MM.1S (cell line): Measurements from ENCODE around the gene TRIM74.
"Not testable (repeated sequence)": the region's sequence is repeated elsewhere in the genome, so short reads cannot be mapped to it uniquely, and the experiment has no call there.

ENCODE experiments used
- DNase-seq: peaks from one replicate; pipeline ENCODE4 v3.0.0-alpha.2; 2015
- H2AFZ ChIP-seq: fragments of 300-600 bp; sonication (generic); 2 replicates; pipeline ENCODE4 v1.6.0; 2016; ENCODE audit warnings: antibody characterized with exemption, low read length
- H3F3A ChIP-seq: fragments of 300-600 bp; sonication (generic); 2 replicates; pipeline ENCODE4 v1.6.1; 2016; ENCODE audit warnings: mild to moderate bottlenecking, antibody characterized with exemption, low read length, moderate library complexity, mixed read lengths; ENCODE audit not compliant: insufficient read depth
- H3K27ac ChIP-seq: fragments of 300-600 bp; sonication (generic); 2 replicates; pipeline ENCODE4 v1.5.1; 2016; ENCODE audit warnings: mild to moderate bottlenecking, low read length
- H3K27me3 ChIP-seq: fragments of 300-600 bp; sonication (generic); replicated peaks from 2 replicates; pipeline ENCODE4 v1.6.0; 2016; ENCODE audit warnings: low read length; ENCODE audit not compliant: insufficient read depth
- H3K36me3 ChIP-seq: fragments of 300-600 bp; sonication (generic); replicated peaks from 2 replicates; pipeline ENCODE4 v1.6.1; 2016; ENCODE audit warnings: mild to moderate bottlenecking, low read length, mixed read lengths; ENCODE audit not compliant: insufficient read depth
- H3K4me1 ChIP-seq: fragments of 300-600 bp; sonication (generic); 2 replicates; pipeline ENCODE4 v1.6.1; 2016; ENCODE audit warnings: low read length, mixed read lengths
- H3K4me2 ChIP-seq: fragments of 300-600 bp; sonication (generic); 2 replicates; pipeline ENCODE4 v1.6.0; 2016; ENCODE audit warnings: low read depth, low read length
- H3K4me3 ChIP-seq: fragments of 300-600 bp; sonication (generic); 2 replicates; pipeline ENCODE4 v1.5.1; 2016; ENCODE audit warnings: low read length, mixed read lengths
- H3K79me2 ChIP-seq: fragments of 300-600 bp; sonication (generic); 2 replicates; pipeline ENCODE4 v1.6.1; 2016; ENCODE audit warnings: mixed run types, low read length, mixed read lengths
- H3K9ac ChIP-seq: fragments of 300-600 bp; sonication (generic); 2 replicates; pipeline ENCODE4 v1.6.1; 2016; ENCODE audit warnings: low read length, mixed read lengths
- H3K9me2 ChIP-seq: fragments of 300-600 bp; sonication (generic); replicated peaks from 2 replicates; pipeline ENCODE4 v1.6.1; 2016; ENCODE audit warnings: mild to moderate bottlenecking, low read length, mixed read lengths; ENCODE audit not compliant: insufficient read depth
- H3K9me3 ChIP-seq: fragments of 300-600 bp; sonication (generic); replicated peaks from 2 replicates; pipeline ENCODE4 v1.6.1; 2016; ENCODE audit warnings: mild to moderate bottlenecking, low read length, mixed read lengths; ENCODE audit not compliant: insufficient read depth
- H4K20me1 ChIP-seq: fragments of 300-600 bp; sonication (generic); 2 replicates; pipeline ENCODE4 v1.6.1; 2016; ENCODE audit warnings: mild to moderate bottlenecking, low read length, moderate library complexity, mixed read lengths; ENCODE audit not compliant: insufficient read depth
- CTCF ChIP-seq: fragments of 300-600 bp; sonication (generic); IDR thresholded peaks from 2 replicates; pipeline ENCODE4 v1.5.1; 2016; ENCODE audit warnings: antibody characterized with exemption, low read length, mixed read lengths

TRIM74 gene

GRCh38 chr7:72914756-72915525 is 54.3 kb downstream of the TRIM74 start:
- not testable (repeated sequence) for H3F3A ChIP-seq, H4K20me1 ChIP-seq, H3K27ac ChIP-seq, H3K9ac ChIP-seq, H3K4me3 ChIP-seq, H3K9me2 ChIP-seq, H3K9me3 ChIP-seq, H3K4me2 ChIP-seq, H2AFZ ChIP-seq, H3K36me3 ChIP-seq, H3K4me1 ChIP-seq, H3K27me3 ChIP-seq
- peaks cover 27% of the 10 kb centered on the region for H3K79me2 ChIP-seq
- TF ChIP-seq CTCF = peak; percentile 72
- DNase-seq = peak; percentile 26

- not testable (repeated sequence) for H3K27me3 ChIP-seq, H3K9ac ChIP-seq, H3K9me3 ChIP-seq, H4K20me1 ChIP-seq, H3K27ac ChIP-seq, H3K36me3 ChIP-seq, DNase-seq, H3K4me2 ChIP-seq, H3F3A ChIP-seq, H3K4me3 ChIP-seq, H3K4me1 ChIP-seq, H2AFZ ChIP-seq, H3K9me2 ChIP-seq
- peaks cover 26% of the 10 kb centered on the region for H3K79me2 ChIP-seq
These were observed 55.5 kb downstream of the TRIM74 start for GRCh38 chr7:72913750-72914149.

- not testable (repeated sequence) for H3K9me2 ChIP-seq, H3K36me3 ChIP-seq, H2AFZ ChIP-seq, H3K27me3 ChIP-seq, H3K4me2 ChIP-seq, H3K9me3 ChIP-seq, H3F3A ChIP-seq, H3K4me3 ChIP-seq, H4K20me1 ChIP-seq, H3K27ac ChIP-seq, H3K4me1 ChIP-seq, DNase-seq, H3K9ac ChIP-seq
- peaks cover 24% of the 10 kb centered on the region for H3K79me2 ChIP-seq
These were observed 57.9 kb downstream of the TRIM74 start for GRCh38 chr7:72911395-72911794.
